Activated T-cell treated with anti-CD3 and anti-CD28 coated beads, Interleukin-2, amount 50 U/mL, for 4 hours (primary cell): ENCODE measurements around the gene RAB40C. TPM values are rescaled to one million over a fixed set of nuclear protein-coding genes. Genes with fewer than 3 reads are reported as not detected.

Experiments
- ATAC-seq, 2 donors: fragments of 200-7000 bp; cut with Tn5 transposase; one replicate each; pipeline ENCODE4 v1.10.0; 2021
- DNase-seq: peaks from one replicate; pipeline ENCODE4 v3.0.0-alpha.2; 2020
- H3K27me3 Mint-ChIP-seq: one replicate; pipeline ENCODE4 v1.8.0; 2021; ENCODE audit warnings: low read depth, mixed read lengths
- H3K36me3 Mint-ChIP-seq: one replicate; pipeline ENCODE4 v1.8.0; 2022; ENCODE audit warnings: mixed read lengths; ENCODE audit not compliant: insufficient read depth
- H3K4me1 Mint-ChIP-seq: one replicate; pipeline ENCODE4 v1.8.0; 2021; ENCODE audit warnings: low read depth, mixed read lengths
- H3K4me3 Mint-ChIP-seq: one replicate; pipeline ENCODE4 v1.8.0; 2021; ENCODE audit warnings: mild to moderate bottlenecking, moderate library complexity, mixed read lengths
- H3K9me3 Mint-ChIP-seq: one replicate; pipeline ENCODE4 v1.8.0; 2021; ENCODE audit warnings: mixed read lengths
- total RNA-seq, 3 donors: library from RNA; stranded (reverse); gene quantifications; one replicate each; pipeline ENCODE4 v1.2.1, GENCODE V29; 2021

Gene RAB40C
- 10 to 100 TPM; 13.4 to 15.7 (median 14.6) TPM for total RNA-seq

GRCh38 chr16:589658-590187 is at the start of gene RAB40C:
TSS of gene RAB40C (plus strand) at chr16:590066. CDS start at chr16:590292, 226 bp downstream.
- Mint-ChIP-seq H3K27me3 (no peaks in the 10 kb centered on the region), H3K36me3 (peaks cover 3% of the 10 kb centered on the region), H3K4me3 (peak within 1 kb of the TSS; percentile 88), H3K9me3 (no peaks in the 10 kb centered on the region), H3K4me1 (peaks cover 28% of the 10 kb centered on the region)
- ATAC-seq: peak; percentile 81 to 83
- peak; percentile 99 for DNase-seq

- no peak overlapping the region for H3K4me3 Mint-ChIP-seq
These were observed 49.1 kb upstream of the RAB40C start for GRCh38 chr16:540645-541340.

GRCh38 chr16:543301-544164 is 46.3 kb upstream of the RAB40C start:
- no peak for ATAC-seq
- H3K4me3 Mint-ChIP-seq: no peak overlapping the region
- H3K36me3 Mint-ChIP-seq: peaks cover 5% of the 10 kb centered on the region
- H3K9me3 Mint-ChIP-seq: no peaks in the 10 kb centered on the region
- no peak for DNase-seq
- H3K4me1 Mint-ChIP-seq: peaks cover 2% of the 10 kb centered on the region
- H3K27me3 Mint-ChIP-seq: no peaks in the 10 kb centered on the region

More at GRCh38 chr16:540645-541340, 49.1 kb upstream of the RAB40C start:
- Mint-ChIP-seq H3K9me3 (no peaks in the 10 kb centered on the region), H3K36me3 (peaks cover 5% of the 10 kb centered on the region), H3K27me3 (no peaks in the 10 kb centered on the region), H3K4me1 (peaks cover 2% of the 10 kb centered on the region)
- DNase-seq (no peak), ATAC-seq (no peak)

GRCh38 chr16:544517-544916 is 45.3 kb upstream of the RAB40C start:
- DNase-seq: no peak
- Mint-ChIP-seq H3K9me3 (no peaks in the 10 kb centered on the region), H3K4me1 (no peaks in the 10 kb centered on the region), H3K27me3 (no peaks in the 10 kb centered on the region), H3K4me3 (no peak overlapping the region), H3K36me3 (peaks cover 1% of the 10 kb centered on the region)
- ATAC-seq: no peak

GRCh38 chr16:546909-547770 is 42.7 kb upstream of the RAB40C start:
- Mint-ChIP-seq H3K4me1 (no peaks in the 10 kb centered on the region), H3K9me3 (no peaks in the 10 kb centered on the region), H3K4me3 (no peak overlapping the region), H3K36me3 (peaks cover 1% of the 10 kb centered on the region), H3K27me3 (no peaks in the 10 kb centered on the region)
- ATAC-seq (peak; percentile 58 to 68), DNase-seq (peak; percentile 48)

- ATAC-seq: no peak
These were observed 41.3 kb upstream of the RAB40C start for GRCh38 chr16:548586-548985.

GRCh38 chr16:549544-550263 is 40.2 kb upstream of the RAB40C start:
- no peaks in the 10 kb centered on the region for H3K4me1 Mint-ChIP-seq
- no peaks in the 10 kb centered on the region for H3K9me3 Mint-ChIP-seq
- no peaks in the 10 kb centered on the region for H3K27me3 Mint-ChIP-seq
- H3K4me3 Mint-ChIP-seq: no peak overlapping the region
- ATAC-seq: no peak
- H3K36me3 Mint-ChIP-seq: peaks cover 1% of the 10 kb centered on the region
- DNase-seq: no peak

More at GRCh38 chr16:548586-548985, 41.3 kb upstream of the RAB40C start:
- DNase-seq: no peak
- no peaks in the 10 kb centered on the region for H3K4me1 Mint-ChIP-seq
- peaks cover 1% of the 10 kb centered on the region for H3K36me3 Mint-ChIP-seq
- no peak overlapping the region for H3K4me3 Mint-ChIP-seq
- H3K9me3 Mint-ChIP-seq: no peaks in the 10 kb centered on the region
- H3K27me3 Mint-ChIP-seq: no peaks in the 10 kb centered on the region

GRCh38 chr16:551210-551609 is 38.7 kb upstream of the RAB40C start:
- H3K9me3 Mint-ChIP-seq: no peaks in the 10 kb centered on the region
- H3K36me3 Mint-ChIP-seq: no peaks in the 10 kb centered on the region
- no peak for ATAC-seq
- no peak overlapping the region for H3K4me3 Mint-ChIP-seq
- no peaks in the 10 kb centered on the region for H3K4me1 Mint-ChIP-seq
- no peak for DNase-seq
- H3K27me3 Mint-ChIP-seq: no peaks in the 10 kb centered on the region

GRCh38 chr16:552171-552570 is 37.7 kb upstream of the RAB40C start:
- Mint-ChIP-seq H3K36me3 (no peaks in the 10 kb centered on the region), H3K4me1 (no peaks in the 10 kb centered on the region), H3K4me3 (no peak overlapping the region), H3K9me3 (no peaks in the 10 kb centered on the region), H3K27me3 (no peaks in the 10 kb centered on the region)
- ATAC-seq (no peak), DNase-seq (no peak)

GRCh38 chr16:553601-554296 is 36.1 kb upstream of the RAB40C start:
- Mint-ChIP-seq H3K36me3 (no peaks in the 10 kb centered on the region), H3K9me3 (no peaks in the 10 kb centered on the region), H3K27me3 (peaks cover 10% of the 10 kb centered on the region), H3K4me3 (no peak overlapping the region), H3K4me1 (no peaks in the 10 kb centered on the region)
- DNase-seq (no peak), ATAC-seq (no peak)

GRCh38 chr16:554297-554621 is 35.6 kb upstream of the RAB40C start:
- H3K36me3 Mint-ChIP-seq: no peaks in the 10 kb centered on the region
- no peak overlapping the region for H3K4me3 Mint-ChIP-seq
- no peaks in the 10 kb centered on the region for H3K9me3 Mint-ChIP-seq
- no peak for DNase-seq
- H3K4me1 Mint-ChIP-seq: no peaks in the 10 kb centered on the region
- peaks cover 12% of the 10 kb centered on the region for H3K27me3 Mint-ChIP-seq
- no peak for ATAC-seq

- no peaks in the 10 kb centered on the region for H3K36me3 Mint-ChIP-seq
- no peak for ATAC-seq
- H3K4me1 Mint-ChIP-seq: no peaks in the 10 kb centered on the region
- no peaks in the 10 kb centered on the region for H3K9me3 Mint-ChIP-seq
- peaks cover 16% of the 10 kb centered on the region for H3K27me3 Mint-ChIP-seq
- H3K4me3 Mint-ChIP-seq: no peak overlapping the region
- no peak for DNase-seq
These were observed 35.1 kb upstream of the RAB40C start for GRCh38 chr16:554640-555365.
